Dendritic cell treated with granulocyte-macrophage colony-stimulating factor and Interleukin-4, amounts not matched to agents 40 ng/mL and 50 ng/mL, for 4 days (primary cell): Measurements from ENCODE around the gene ZNF622.
"Not testable (repeated sequence)": the region's sequence is repeated elsewhere in the genome, so short reads cannot be mapped to it uniquely, and the experiment has no call there.

Source experiments
- H3K27ac Mint-ChIP-seq: one replicate; pipeline ENCODE4 v1.8.0; 2022; ENCODE audit warnings: mild to moderate bottlenecking, mixed read lengths
- H3K27me3 Mint-ChIP-seq: one replicate; pipeline ENCODE4 v1.8.0; 2022; ENCODE audit warnings: mild to moderate bottlenecking, mixed read lengths
- H3K36me3 Mint-ChIP-seq: one replicate; pipeline ENCODE4 v1.8.0; 2022; ENCODE audit warnings: low read depth, mixed read lengths
- H3K4me1 Mint-ChIP-seq: one replicate; pipeline ENCODE4 v1.8.0; 2022; ENCODE audit warnings: low read depth, mixed read lengths
- H3K4me3 Mint-ChIP-seq: one replicate; pipeline ENCODE4 v1.8.0; 2022; ENCODE audit warnings: mild to moderate bottlenecking, moderate library complexity, mixed read lengths
- H3K9me3 Mint-ChIP-seq: one replicate; pipeline ENCODE4 v1.8.0; 2022; ENCODE audit warnings: mixed read lengths
- intact Hi-C: fragments of 100-400 bp; cut with micrococcal nuclease; formaldehyde crosslinking; loops from one replicate; pipeline ENCODE4 v1.15.0; 2022

Gene ZNF622

GRCh38 chr5:16436065-16436682 is 29.4 kb downstream of the ZNF622 start:
- H3K27ac Mint-ChIP-seq, H3K9me3 Mint-ChIP-seq, H3K27me3 Mint-ChIP-seq, H3K4me3 Mint-ChIP-seq, H3K4me1 Mint-ChIP-seq, intact Hi-C loops, H3K36me3 Mint-ChIP-seq: not testable (repeated sequence)

GRCh38 chr5:16431490-16431889 is 34.1 kb downstream of the ZNF622 start:
- peaks cover 2% of the 10 kb centered on the region for H3K27me3 Mint-ChIP-seq
- H3K4me3 Mint-ChIP-seq = no peak overlapping the region
- H3K4me1 Mint-ChIP-seq = no peaks in the 10 kb centered on the region
- H3K36me3 Mint-ChIP-seq = no peaks in the 10 kb centered on the region
- no peak overlapping the region for H3K27ac Mint-ChIP-seq
- intact Hi-C loops = no loop called here
- no peaks in the 10 kb centered on the region for H3K9me3 Mint-ChIP-seq

GRCh38 chr5:16430349-16431089 is 35.1 kb downstream of the ZNF622 start:
- Mint-ChIP-seq H3K4me1 (no peaks in the 10 kb centered on the region), H3K9me3 (no peaks in the 10 kb centered on the region), H3K4me3 (no peak overlapping the region), H3K27me3 (peaks cover under 1% of the 10 kb centered on the region), H3K36me3 (no peaks in the 10 kb centered on the region), H3K27ac (no peak overlapping the region)
- intact Hi-C loops = no loop called here

GRCh38 chr5:16428359-16428758 is 37.2 kb downstream of the ZNF622 start:
- Mint-ChIP-seq H3K4me3 (no peak overlapping the region), H3K27ac (no peak overlapping the region), H3K27me3 (no peaks in the 10 kb centered on the region), H3K36me3 (no peaks in the 10 kb centered on the region), H3K4me1 (no peaks in the 10 kb centered on the region), H3K9me3 (no peaks in the 10 kb centered on the region)
- intact Hi-C loops = no loop called here

GRCh38 chr5:16427587-16427986 is 38.0 kb downstream of the ZNF622 start:
- intact Hi-C loops = no loop called here

GRCh38 chr5:16418471-16418922 is 47.1 kb downstream of the ZNF622 start:
- no peak overlapping the region for H3K27ac Mint-ChIP-seq
- no peaks in the 10 kb centered on the region for H3K36me3 Mint-ChIP-seq
- H3K4me1 Mint-ChIP-seq = no peaks in the 10 kb centered on the region
- no peak overlapping the region for H3K4me3 Mint-ChIP-seq
- H3K27me3 Mint-ChIP-seq = no peaks in the 10 kb centered on the region
- no peaks in the 10 kb centered on the region for H3K9me3 Mint-ChIP-seq
- intact Hi-C loops = no loop called here

More at GRCh38 chr5:16427587-16427986, 38.0 kb downstream of the ZNF622 start:
- Mint-ChIP-seq H3K27me3 (no peaks in the 10 kb centered on the region), H3K4me3 (no peak overlapping the region), H3K27ac (no peak overlapping the region), H3K9me3 (no peaks in the 10 kb centered on the region), H3K4me1 (no peaks in the 10 kb centered on the region), H3K36me3 (no peaks in the 10 kb centered on the region)

- Mint-ChIP-seq H3K4me3 (no peak overlapping the region), H3K4me1 (no peaks in the 10 kb centered on the region), H3K27me3 (no peaks in the 10 kb centered on the region), H3K27ac (no peak overlapping the region), H3K9me3 (no peaks in the 10 kb centered on the region), H3K36me3 (no peaks in the 10 kb centered on the region)
- intact Hi-C loops = no loop called here
Measured at GRCh38 chr5:16417398-16418074, 48.1 kb downstream of the ZNF622 start.

- no peaks in the 10 kb centered on the region for H3K4me1 Mint-ChIP-seq
- no peak overlapping the region for H3K4me3 Mint-ChIP-seq
- no peaks in the 10 kb centered on the region for H3K27me3 Mint-ChIP-seq
- H3K9me3 Mint-ChIP-seq = no peaks in the 10 kb centered on the region
- intact Hi-C loops = no loop called here
- H3K27ac Mint-ChIP-seq = no peak overlapping the region
- no peaks in the 10 kb centered on the region for H3K36me3 Mint-ChIP-seq
Measured at GRCh38 chr5:16414861-16415260, 50.7 kb downstream of the ZNF622 start.

GRCh38 chr5:16413166-16413860 is 52.3 kb downstream of the ZNF622 start:
- intact Hi-C loops = no loop called here
- no peaks in the 10 kb centered on the region for H3K27me3 Mint-ChIP-seq
- no peak overlapping the region for H3K4me3 Mint-ChIP-seq
- no peak overlapping the region for H3K27ac Mint-ChIP-seq
- no peaks in the 10 kb centered on the region for H3K9me3 Mint-ChIP-seq
- H3K36me3 Mint-ChIP-seq = no peaks in the 10 kb centered on the region
- H3K4me1 Mint-ChIP-seq = no peaks in the 10 kb centered on the region

GRCh38 chr5:16412556-16412955 is 53.0 kb downstream of the ZNF622 start:
- no peak overlapping the region for H3K27ac Mint-ChIP-seq

GRCh38 chr5:16411741-16412455 is 53.7 kb downstream of the ZNF622 start:
- no peak overlapping the region for H3K4me3 Mint-ChIP-seq
- H3K27me3 Mint-ChIP-seq = no peaks in the 10 kb centered on the region
- H3K27ac Mint-ChIP-seq = no peak overlapping the region
- H3K36me3 Mint-ChIP-seq = no peaks in the 10 kb centered on the region
- no peaks in the 10 kb centered on the region for H3K9me3 Mint-ChIP-seq
- intact Hi-C loops = no loop called here
- H3K4me1 Mint-ChIP-seq = no peaks in the 10 kb centered on the region

More at GRCh38 chr5:16412556-16412955, 53.0 kb downstream of the ZNF622 start:
- Mint-ChIP-seq H3K36me3 (no peaks in the 10 kb centered on the region), H3K4me1 (no peaks in the 10 kb centered on the region), H3K4me3 (no peak overlapping the region), H3K9me3 (no peaks in the 10 kb centered on the region), H3K27me3 (no peaks in the 10 kb centered on the region)
- intact Hi-C loops = no loop called here

- no peak overlapping the region for H3K4me3 Mint-ChIP-seq
- no peaks in the 10 kb centered on the region for H3K9me3 Mint-ChIP-seq
- H3K36me3 Mint-ChIP-seq = no peaks in the 10 kb centered on the region
- no peaks in the 10 kb centered on the region for H3K27me3 Mint-ChIP-seq
- H3K27ac Mint-ChIP-seq = no peak overlapping the region
- intact Hi-C loops = no loop called here
- H3K4me1 Mint-ChIP-seq = no peaks in the 10 kb centered on the region
Measured at GRCh38 chr5:16411235-16411634, 54.4 kb downstream of the ZNF622 start.

GRCh38 chr5:16410338-16410737 is 55.3 kb downstream of the ZNF622 start:
- no peak overlapping the region for H3K27ac Mint-ChIP-seq
- H3K4me3 Mint-ChIP-seq = no peak overlapping the region
- no peaks in the 10 kb centered on the region for H3K4me1 Mint-ChIP-seq
- intact Hi-C loops = no loop called here
- H3K9me3 Mint-ChIP-seq = no peaks in the 10 kb centered on the region
- no peaks in the 10 kb centered on the region for H3K36me3 Mint-ChIP-seq
- H3K27me3 Mint-ChIP-seq = no peaks in the 10 kb centered on the region
